Measurements from ENCODE around the gene SP8. TPM values are rescaled to one million over a fixed set of nuclear protein-coding genes. Genes with fewer than 3 reads are reported as not detected.

The SP8 gene
- total RNA-seq, 1 experiment from 2014 or later = not detected

GRCh38 chr7:20799566-20800366, 13.1 kb upstream of the SP8 start:
- Histone ChIP-seq H3K27ac (ENCODE audit: low read length) (no peak overlapping the region), H3K9me3 (ENCODE audit: control insufficient read depth, insufficient read depth, low read depth, low read length) (no peaks in the 10 kb centered on the region), H3K4me3 (ENCODE audit: low read depth in 2 of 2, low read length in 2 of 2) (no peak overlapping the region), H3K27me3 (ENCODE audit: control insufficient read depth, insufficient read depth, low read length) (peaks cover 29% of the 10 kb centered on the region), H3K36me3 (ENCODE audit: control insufficient read depth, insufficient read depth, low read length) (no peaks in the 10 kb centered on the region), H3K4me1 (ENCODE audit: control insufficient read depth, insufficient read depth, low read length) (no peaks in the 10 kb centered on the region; the same call in 1 of the 2 replicates)
- no peak for ATAC-seq
- intact Hi-C loops (cut with micrococcal nuclease; ENCODE audit: unreplicated experiment) = loop anchor here (10.0 kb wide), 1 partner anchor 625 kb away; the partner anchor contains the start of gene SP4
- ChIA-PET CTCF (no interaction called here), POLR2A (interaction anchor here (0.6 kb wide), 1 partner anchor 9 kb away, joined by 11 read pairs; no protein-coding TSS in a partner anchor)
- no peak for TF ChIP-seq CTCF (IDR thresholded peaks at IDR 0.05)
- in situ Hi-C loops (cut with HindIII; ENCODE audit: low pct_unique_long_range_greater_than_20kb, low sequenced_read_pairs) = no loop called here
- no peak for DNase-seq (ENCODE audit: low read depth, low spot score)
- no TSS peak for BruUV-seq (replicated peaks)

- CTCF ChIA-PET = no interaction called here
- peaks cover 35% of the 10 kb centered on the region for H3K27me3 ChIP-seq (ENCODE audit: control insufficient read depth, insufficient read depth, low read length)
- no peaks in the 10 kb centered on the region for H3K9me3 ChIP-seq (ENCODE audit: control insufficient read depth, insufficient read depth, low read depth, low read length)
- POLR2A ChIA-PET = interaction anchor here (0.6 kb wide), 1 partner anchor 8 kb away, joined by 11 read pairs; no protein-coding TSS in a partner anchor
- no peaks in the 10 kb centered on the region for H3K36me3 ChIP-seq (ENCODE audit: control insufficient read depth, insufficient read depth, low read length)
- H3K4me1 ChIP-seq (ENCODE audit: control insufficient read depth, insufficient read depth, low read length) = no peaks in the 10 kb centered on the region; the same call in 1 of the 2 replicates
- no TSS peak for BruUV-seq (replicated peaks)
- ATAC-seq (no peak), DNase-seq (ENCODE audit: low read depth, low spot score) (no peak)
- H3K4me3 ChIP-seq (ENCODE audit: low read depth in 2 of 2, low read length in 2 of 2) = peak overlapping the region; percentile 48 to 59
- intact Hi-C loops (cut with micrococcal nuclease; ENCODE audit: unreplicated experiment) = loop anchor here (10.0 kb wide), 1 partner anchor 626 kb away; the partner anchor contains the start of gene SP4
- TF ChIP-seq POLR2AphosphoS5 (IDR thresholded peaks at IDR 0.05; ENCODE audit: low read depth, low read length) (no peak), CTCF (IDR thresholded peaks at IDR 0.05) (no peak), REST (IDR thresholded peaks at IDR 0.05; ENCODE audit: insufficient read depth in 1 of 2, low read depth in 2 of 2, low read length in 1 of 2) (no peak), SIN3A (IDR thresholded peaks at IDR 0.05; ENCODE audit: borderline replicate concordance, insufficient read depth, low read depth, low read length) (no peak), TCF7L2 (IDR thresholded peaks at IDR 0.05; ENCODE audit: low read depth, low read length) (no peak)
- H3K27ac ChIP-seq (ENCODE audit: low read length) = no peak overlapping the region
- in situ Hi-C loops (cut with HindIII; ENCODE audit: low pct_unique_long_range_greater_than_20kb, low sequenced_read_pairs) = no loop called here
Observed at GRCh38 chr7:20798694-20799121, 12.0 kb upstream of the SP8 start.
